ENCODE measurements around the gene LAT.

GRCh38 chr16:29009050-29009837 is 24.4 kb downstream of the LAT start:
- TF ChIP-seq CTCF (IDR thresholded peaks at IDR 0.05 in 4 of 5, conservative IDR thresholded peaks at IDR 0.05 in 1 of 5): no peak
- no peak for TF ChIP-seq POLR2A (IDR thresholded peaks at IDR 0.05)

All from gastrocnemius medialis (tissue), 4 donors.